KG1 (cell line): ENCODE measurements around the gene DSCAML1.
A peak's percentile ranks its signal among the peaks of the same experiment; 100 is the strongest.

ENCODE experiments used
- DNase-seq: peaks from one replicate; lab custom pipeline; 2025; lab: John Stamatoyannopoulos, UW

Gene DSCAML1

DNA sequence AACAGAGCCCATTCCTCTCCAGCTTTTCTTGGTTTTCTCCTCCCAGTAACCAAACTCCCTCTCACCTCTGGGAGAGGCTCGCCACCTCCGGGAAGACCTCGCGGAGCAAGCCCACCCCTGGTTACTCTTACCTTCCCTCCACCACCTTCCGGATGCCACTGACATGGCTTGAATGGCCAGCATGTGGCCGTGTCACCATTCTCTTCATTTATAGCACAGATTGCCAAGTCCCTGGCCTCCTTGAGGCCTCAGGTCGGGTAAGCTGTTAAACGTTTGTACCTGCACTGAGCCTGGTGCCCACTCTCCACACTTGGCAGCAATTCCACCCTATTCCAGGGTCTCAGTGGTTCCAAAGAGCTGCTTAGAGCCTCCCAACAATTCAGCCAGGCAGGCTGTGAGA, 35.5 kb upstream of the DSCAML1 start:
- no peak for DNase-seq

DNA sequence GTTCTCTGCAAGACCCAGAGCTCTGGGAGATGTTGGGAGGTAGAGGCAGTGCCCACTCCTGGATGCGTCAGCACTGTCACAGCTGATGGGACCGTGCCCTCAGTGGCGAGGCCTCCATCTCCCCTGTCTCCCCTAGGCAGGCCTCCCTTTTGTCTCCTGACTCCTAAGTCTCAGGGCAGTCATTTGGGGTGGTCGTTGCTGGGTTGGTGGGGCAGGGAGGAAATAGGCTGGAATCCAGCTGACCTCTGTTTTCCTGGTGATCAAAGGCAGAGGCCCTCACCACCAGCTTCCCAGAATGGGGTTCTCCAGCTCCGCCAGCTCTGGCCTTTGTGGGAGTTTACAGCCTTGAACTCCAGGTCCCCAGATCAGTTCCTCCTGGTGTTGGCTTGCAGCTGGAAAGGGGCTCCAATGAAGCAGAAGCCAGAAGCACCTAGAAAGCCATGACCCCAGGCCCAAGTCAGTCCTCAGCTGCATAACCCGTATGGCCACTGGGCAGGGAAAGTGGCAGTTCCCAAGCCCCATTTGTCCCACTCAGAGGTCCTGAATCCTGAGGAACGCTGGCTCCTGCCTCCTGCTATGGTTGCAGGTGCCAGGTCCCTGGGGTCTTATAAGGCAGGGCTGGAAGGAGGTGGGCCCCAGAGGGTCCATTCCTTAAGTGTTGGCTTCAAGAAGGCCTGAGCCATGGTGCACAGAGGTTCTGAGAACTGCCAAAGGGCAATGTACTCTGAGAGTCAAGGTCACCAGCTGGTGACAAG, 34.8 kb upstream of the DSCAML1 start:
- DNase-seq = no peak

DNA sequence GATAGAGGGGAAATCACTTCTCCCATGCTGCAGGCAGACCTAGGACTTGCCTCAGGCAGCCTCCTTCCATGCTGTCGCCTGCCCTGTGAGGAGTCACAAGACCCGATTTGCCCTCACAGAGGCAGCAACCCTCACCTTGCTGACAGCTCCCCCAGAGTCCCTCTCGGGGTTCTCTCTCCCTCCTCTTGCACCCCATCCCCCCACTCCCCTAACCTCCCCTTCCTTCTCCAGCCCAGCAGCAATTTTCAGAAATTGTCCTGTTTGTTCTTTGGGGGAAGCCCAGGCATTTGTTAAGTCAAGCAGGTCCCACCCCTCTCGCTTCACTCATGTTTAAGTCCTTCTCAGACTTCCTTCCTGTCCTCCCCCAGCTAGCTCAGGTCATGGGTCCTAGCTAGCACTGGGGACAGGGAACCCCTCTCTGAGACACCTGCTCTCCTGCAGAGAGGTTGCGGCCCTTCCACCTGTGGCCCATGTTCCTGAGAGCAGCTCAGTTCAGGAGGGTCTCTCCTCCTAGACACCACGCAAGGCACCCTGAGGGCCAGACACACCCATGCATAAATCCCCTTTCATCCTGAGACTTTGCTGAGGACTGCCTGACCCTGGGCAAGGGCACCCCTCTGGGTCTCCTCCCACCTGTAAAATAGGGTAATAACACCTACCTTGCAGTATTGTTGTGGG, 33.8 kb upstream of the DSCAML1 start:
- DNase-seq = no peak

- no peak for DNase-seq
These were observed 33.1 kb upstream of the DSCAML1 start for GRCh38 chr11:117830072-117830471.

GRCh38 chr11:117829369-117829725, 32.3 kb upstream of the DSCAML1 start:
- DNase-seq = no peak

DNA sequence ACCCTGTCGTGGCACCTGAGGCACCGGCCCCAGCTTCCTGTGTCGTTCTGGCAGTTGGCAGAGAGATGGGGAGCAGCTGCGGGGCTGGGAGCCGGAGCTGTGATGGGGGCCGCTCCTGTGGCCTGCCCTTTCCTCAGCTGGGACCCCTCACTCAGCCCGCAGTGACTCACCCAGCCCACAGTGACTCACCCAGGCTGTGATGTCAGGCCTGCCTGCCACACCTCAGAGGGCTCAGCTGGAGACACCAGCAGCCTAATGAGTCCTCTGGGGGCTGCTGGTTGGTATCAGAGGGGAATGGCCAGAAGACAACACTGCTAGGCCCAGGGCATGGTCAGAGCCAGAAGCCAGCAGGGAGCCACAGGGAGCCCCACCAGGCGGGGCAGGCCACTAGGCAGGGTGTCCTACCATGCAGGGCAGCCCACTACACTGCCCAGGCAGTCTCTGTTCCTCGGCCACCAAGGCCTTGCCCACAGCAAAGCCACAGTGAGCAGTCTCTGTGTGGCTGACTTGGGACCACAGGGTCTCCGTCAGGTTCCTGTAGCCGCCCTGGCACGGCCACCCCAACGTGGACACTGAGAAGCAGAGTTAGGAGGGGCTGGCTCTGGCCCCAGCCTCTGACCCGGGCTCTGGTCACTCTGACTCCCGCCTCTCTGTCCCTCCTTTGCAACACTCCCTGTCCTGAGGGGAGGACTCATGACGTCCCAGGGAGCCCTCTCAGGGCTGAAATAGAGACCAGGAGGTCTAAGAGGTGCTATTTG, 31.8 kb upstream of the DSCAML1 start:
- DNase-seq = no peak

DNA sequence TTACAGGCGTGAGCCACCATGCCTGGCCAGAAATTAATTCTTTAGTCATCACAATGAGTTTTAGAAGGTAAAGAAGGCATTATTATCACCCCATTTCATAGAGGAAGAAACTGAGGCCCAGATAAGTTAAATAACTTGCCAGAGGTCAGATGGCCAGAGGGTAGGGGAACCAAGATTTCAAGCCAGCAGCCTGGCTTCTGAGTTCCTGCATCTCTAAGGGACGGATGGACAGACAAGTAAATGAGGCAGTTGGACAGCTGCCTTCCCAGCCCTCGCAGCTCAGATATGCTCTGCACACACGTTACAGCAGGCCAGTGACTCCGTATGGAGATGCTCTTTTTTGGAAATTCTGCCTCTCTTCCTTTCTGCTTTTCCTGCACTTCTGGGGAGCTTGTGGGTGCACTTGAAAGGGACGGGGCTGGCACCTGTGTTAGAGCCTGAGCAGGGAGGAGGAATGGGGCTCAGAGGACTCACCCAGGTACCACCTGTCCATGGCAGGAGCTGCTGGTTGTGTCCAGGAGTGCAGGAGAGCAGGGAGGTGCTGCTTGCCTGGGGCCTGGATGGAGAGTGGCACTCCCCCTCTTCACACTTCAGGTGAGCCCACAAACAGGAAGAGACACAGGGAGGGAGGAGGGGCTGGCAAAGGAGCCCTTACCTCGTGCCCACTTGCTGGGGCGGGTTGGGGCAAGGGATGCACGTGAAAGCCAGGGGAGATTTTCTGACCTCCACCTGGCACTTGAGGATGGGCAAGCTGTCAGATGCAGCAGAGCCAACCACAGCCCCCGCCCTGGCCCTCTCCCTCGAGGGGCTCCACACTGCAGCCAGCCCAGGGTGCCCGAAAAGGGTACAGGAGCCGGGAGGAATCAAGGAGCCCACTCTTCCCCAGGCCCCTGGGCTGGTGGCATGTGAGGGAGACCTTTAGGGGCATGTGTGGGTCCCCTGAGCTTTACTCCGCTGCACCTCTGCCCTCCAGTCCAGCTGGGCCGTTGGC, 30.8 kb upstream of the DSCAML1 start:
- DNase-seq = no peak

GRCh38 chr11:117826832-117827231, 29.8 kb upstream of the DSCAML1 start:
- DNase-seq = no peak

- DNase-seq = no peak
These were observed 29.2 kb upstream of the DSCAML1 start for GRCh38 chr11:117826190-117826570.

- DNase-seq = no peak
These were observed 28.6 kb upstream of the DSCAML1 start for GRCh38 chr11:117825538-117826189.

DNA sequence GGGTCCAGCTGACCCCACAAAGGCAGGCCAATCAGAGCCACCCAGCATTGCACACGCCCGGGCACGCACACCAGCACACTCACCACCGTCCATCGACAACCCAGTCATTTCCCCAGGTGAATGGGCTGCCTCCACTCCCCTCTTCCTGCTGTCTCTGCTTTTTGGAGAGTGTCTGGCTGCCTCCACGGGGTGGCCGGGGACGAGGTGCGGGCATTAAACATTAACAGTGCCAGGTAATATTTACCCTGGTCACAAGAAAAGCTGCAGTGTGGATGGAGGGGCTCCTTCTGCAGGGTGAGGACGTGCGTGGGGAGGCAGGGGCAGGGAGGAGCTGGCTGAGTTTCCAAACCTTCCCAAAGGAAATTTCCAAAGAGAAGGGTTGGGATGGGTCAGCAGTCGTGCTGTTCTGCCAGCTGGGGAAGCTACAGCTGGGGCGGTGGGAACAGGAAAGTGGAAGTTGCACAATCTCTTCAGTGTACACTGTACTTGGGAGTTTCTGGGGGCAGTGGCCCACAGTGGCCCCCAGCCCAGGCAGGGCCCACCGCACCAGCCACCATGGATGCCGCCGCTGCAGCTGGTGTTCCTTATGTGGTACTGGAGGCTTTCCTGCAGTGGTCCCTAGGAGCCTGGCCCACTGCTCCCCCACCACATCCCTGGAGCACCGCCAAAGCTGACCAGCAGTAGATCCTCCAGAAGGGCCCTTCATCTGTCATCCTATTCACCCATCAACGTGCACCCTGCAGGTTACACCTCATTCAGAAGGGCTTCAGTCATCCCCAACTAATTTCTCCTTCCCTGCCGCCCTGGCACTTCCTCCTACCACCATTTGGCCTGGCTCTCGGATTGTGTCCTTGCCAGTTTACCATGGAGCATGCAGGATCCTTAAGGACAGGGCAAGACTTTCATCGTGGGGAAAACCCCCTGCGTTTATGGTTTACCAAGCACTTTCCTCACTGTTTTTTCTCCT, 27.8 kb upstream of the DSCAML1 start, which contains the start of gene FXYD2:
Gene FXYD2 (minus strand): TSS at position 174 of the 967 bp plus-strand sequence. CDS start 66 bp downstream, at position 108.
- DNase-seq = no peak

DNA sequence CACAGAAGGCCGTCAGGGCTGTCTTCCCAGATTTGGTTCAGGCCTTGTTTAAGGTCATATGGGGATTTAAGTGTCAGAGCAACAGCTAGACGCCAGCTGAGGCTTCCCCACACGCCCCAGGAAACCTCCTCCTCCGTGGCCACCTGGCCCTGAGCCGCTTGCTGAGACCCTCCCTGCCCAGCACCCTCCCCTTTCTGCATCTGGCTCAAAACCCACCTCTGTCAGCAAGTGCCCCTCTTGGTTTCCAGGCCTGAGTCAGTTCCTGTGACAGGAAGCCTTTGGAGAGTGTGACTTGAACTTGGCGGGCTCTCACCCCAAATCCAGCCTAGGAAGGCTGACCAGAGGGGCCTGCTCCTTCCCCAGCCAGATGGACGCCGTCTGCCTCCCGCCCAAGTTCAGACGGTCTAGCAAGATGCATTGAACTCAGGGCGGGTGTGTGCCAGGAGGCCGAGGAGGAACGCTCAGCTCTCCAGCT, 27.0 kb upstream of the DSCAML1 start:
- no peak for DNase-seq

GRCh38 chr11:117823294-117823945, 26.4 kb upstream of the DSCAML1 start:
- peak; percentile 47 for DNase-seq

GRCh38 chr11:117822074-117823033, 25.3 kb upstream of the DSCAML1 start:
- peak; percentile 41 for DNase-seq

DNA sequence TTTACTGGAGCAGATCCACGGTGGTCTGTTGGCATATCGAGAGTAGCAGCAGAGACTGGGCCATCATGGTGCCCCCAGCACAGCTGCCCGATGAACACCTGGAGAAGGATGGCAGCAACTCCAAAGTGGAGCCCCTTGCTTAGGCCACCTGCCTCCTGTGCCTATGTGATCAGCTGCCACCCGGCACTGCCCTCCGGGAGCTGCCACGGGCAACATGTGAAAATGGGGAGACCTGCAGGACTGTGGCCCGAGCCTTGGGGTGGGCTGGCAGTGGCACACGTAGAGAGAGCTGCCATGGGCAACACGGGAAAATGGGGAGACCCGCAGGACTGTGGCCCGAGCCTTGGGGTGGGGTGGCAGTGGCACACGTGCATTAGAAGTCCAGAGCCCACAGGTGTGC, 24.4 kb upstream of the DSCAML1 start:
- no peak for DNase-seq

- DNase-seq = no peak
These were observed 23.5 kb upstream of the DSCAML1 start for GRCh38 chr11:117820516-117820915.

- no peak for DNase-seq
These were observed 23.1 kb upstream of the DSCAML1 start for GRCh38 chr11:117820071-117820470.
